Left hindlimb (tissue), 1 donor: Measurements from ENCODE around the gene ILKAP.

Experiments used
- DNase-seq: peaks from one replicate; pipeline ENCODE4 v3.0.0-alpha.2; 2018

Gene ILKAP, protein sequence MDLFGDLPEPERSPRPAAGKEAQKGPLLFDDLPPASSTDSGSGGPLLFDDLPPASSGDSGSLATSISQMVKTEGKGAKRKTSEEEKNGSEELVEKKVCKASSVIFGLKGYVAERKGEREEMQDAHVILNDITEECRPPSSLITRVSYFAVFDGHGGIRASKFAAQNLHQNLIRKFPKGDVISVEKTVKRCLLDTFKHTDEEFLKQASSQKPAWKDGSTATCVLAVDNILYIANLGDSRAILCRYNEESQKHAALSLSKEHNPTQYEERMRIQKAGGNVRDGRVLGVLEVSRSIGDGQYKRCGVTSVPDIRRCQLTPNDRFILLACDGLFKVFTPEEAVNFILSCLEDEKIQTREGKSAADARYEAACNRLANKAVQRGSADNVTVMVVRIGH

DNA sequence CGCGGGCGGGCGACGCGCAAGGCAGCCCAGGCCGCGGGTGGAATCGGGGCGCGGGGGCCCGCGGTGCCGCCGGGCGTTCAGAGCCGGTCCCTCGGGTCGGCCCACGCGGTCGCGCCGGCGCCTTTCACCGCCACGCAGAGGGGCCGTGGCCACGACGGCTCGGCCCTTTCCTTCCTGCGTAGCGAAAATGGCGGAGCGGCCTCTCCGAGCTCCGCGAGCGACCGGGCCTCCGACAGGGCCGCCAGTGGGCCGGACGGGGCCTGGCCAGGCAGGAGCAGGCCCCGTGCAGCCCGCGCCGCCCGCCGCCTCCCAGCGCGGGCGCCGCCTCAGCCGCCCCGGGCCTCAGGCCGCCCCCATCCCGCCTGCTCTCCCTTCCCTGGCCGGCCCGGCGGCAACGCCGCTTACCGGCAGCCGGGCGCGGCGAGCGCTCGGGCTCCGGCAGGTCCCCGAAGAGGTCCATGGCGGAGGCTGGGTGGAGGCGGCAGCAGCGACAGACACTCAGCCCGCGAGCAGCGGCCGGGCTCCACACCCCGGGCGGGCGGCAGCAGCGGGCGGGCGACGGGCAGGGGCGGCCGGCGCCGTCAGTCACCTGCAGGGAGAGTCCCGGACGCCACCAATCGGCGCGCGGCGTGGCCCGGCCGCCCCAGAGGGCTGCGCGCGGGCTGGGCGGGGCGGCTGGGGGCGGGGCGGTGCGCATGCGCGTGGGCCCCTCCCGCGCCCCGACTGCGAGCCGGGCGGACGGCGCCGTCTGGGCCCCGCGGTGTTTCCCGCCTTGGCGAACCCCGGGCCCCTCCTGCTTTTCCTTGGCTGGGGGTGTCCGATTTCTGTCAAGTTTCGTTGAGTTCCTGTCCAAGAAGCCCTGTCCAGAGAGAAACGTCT is at the start of gene ILKAP:
Gene ILKAP, minus strand, starts transcription at position 602 of the 879 bp plus-strand sequence. Its CDS starts 142 bp downstream, at position 460.
- DNase-seq = peak; percentile 91

- DNase-seq = no peak
Observed at GRCh38 chr2:238252766-238253630, 49.5 kb upstream of the ILKAP start.

DNA sequence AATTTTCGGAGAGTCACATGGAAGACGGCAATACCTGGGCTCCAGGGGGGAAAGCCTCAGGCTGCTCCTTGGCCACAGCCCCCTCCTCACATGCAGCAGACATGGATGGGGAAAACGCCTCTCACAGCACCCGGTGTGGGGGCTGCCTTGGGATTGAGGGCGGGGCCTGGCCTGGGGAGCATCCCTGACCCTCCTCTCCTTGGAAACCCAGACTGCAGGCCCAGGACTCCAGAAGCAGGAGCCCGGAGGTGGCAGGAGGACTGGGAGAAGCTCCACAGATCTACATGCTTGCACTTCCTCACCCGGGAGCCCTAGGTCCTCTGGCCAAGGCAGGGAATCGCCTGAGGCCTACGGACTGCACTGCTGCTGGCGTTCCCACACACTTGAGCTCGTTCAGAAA is 48.5 kb upstream of the ILKAP start:
- no peak for DNase-seq

- DNase-seq = no peak
Observed at GRCh38 chr2:238251331-238251730, 47.8 kb upstream of the ILKAP start.

DNA sequence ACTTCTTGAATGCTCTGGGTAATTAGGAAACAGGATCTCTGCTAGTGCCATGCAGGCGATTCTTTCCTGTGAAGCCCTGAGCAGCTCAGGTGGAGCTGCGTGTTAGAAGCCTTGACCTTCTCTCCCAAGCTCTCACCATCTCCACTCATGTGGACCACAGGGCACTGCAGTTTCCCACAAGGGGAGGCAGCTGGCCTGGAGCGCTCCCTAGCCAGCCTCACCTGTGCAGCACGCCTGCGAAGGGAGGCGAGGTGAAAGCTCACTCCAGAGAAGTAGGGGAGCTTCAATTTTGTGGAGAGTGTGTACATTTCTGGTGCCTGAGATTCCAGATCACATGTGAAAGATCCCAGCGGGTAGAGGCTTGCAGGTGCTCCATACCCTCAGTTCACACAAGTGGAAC is 47.4 kb upstream of the ILKAP start:
- no peak for DNase-seq

DNA sequence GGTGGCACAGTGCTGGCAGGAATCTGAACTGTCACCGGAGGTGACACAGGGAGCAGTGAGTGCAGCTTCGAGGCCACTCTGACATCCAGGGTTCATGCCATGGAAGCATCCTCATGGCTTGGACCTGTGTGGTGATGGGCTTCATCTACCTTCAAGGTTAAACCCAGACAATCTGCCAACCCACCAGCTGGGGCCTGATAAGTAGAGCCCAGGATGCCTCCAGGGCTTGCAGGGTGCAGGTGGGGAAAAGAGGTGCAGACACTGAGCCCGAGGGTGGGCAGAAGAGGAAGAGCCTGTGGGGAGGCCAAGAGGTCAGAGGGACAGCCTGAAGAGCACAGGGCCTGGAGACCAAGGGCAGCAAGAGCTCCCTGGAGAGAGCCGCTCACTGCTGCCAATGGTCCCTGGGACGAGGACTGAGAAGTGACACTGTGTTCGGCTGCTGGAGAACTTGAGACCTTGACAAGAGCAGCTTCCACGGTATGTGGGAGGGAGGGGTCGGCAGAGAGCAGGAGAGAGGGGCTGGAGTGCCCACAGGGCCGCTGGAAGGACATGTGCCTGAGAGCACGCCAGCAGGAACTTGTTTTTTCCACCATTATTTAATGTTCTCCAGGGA is 44.5 kb upstream of the ILKAP start:
- no peak for DNase-seq

DNA sequence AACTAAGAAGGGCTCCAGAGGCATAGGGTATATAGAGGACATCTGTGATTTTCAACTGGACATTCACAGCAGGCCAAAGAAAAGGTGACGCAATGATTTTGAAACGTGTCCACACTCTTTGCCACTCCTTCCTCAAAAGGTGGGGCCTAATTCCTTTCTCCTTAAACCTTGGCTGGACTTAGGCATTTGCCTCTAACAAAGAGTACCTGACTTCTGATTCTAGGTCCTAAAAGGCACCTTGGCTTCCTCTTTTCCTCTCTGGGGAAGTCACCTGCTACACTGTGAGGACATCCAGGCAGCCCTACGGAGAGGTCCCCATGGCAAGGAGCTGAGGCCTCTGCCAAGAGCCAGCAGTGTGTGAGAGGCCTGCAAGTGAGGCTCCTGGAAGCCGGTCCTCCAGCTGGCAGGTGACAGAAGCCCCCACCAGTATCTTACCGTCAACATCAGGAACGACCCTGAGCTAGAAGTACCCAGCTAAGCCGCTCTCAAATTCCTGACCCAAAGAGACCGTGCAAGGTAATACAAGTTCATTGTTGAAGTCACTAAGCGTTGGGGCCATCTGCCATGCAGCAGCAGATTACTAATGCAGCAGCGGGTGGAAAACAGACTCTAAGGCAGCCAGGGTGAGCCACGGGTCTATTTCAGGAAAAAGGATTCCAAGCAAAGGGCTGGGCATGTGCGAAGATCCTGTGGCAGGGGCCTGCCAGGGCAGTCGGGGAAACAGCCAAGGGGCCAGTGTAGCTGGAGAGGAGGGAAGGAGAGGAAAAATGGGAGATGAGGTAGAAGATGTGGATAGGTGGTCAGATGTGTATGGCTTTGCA is 43.7 kb upstream of the ILKAP start:
- DNase-seq = no peak

- no peak for DNase-seq
Observed at GRCh38 chr2:238244151-238244550, 40.7 kb upstream of the ILKAP start.

GRCh38 chr2:238243496-238244076 is 40.1 kb upstream of the ILKAP start:
- DNase-seq = no peak

GRCh38 chr2:238242731-238243495 is 39.4 kb upstream of the ILKAP start:
- no peak for DNase-seq

GRCh38 chr2:238241970-238242369 is 38.5 kb upstream of the ILKAP start:
- DNase-seq = no peak

- peak; percentile 83 for DNase-seq
Observed at GRCh38 chr2:238240757-238241711, 37.5 kb upstream of the ILKAP start.

DNA sequence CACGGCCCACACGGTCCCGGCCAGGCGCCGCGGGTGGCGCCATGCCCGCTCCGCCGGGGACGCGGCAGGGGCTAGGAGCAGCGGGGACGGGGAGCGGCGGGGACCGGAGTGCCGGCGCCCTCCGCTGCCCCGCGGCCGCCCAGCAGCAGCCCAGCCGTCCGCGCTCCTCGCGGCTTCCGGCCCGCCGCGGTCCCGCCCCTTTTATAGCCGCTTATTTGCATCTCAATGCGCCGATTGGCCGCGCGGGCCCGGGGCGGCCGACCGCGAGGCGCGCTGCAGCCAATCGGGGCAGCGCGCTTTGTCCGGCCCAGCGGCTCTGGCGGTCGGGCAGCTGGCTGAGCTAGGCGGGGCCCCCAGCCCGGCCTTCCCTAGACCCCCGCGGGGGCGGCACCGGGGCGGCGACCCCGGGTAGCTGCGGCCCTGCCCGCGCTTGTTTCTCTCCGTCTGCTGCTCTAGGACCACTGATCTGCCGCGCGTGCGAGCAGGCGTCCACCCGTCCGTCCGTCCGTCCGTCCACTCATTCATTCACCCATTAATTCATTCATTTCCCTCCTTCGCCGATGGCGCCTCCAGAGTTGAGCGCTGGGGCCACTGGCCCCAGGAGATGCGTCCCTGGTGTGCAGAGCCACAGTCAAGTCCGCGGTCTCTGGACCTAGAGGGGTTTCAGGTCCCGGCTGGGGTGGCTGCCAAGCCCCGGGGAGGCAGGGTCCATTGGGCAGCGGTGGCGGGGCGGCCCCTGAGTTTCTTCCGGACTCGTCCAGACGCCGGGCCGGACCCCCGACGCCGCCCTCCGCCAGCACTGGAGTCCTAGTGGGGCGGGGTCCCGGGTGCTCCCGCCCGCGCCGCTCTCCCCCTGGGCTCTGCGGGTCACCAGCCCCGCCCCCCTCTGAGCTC is 36.6 kb upstream of the ILKAP start, which contains the start of gene HES6:
Gene HES6, minus strand, starts transcription at position 176 of the 894 bp plus-strand sequence. Its CDS starts 133 bp downstream, at position 43.
- DNase-seq = peak; percentile 89

- no peak for DNase-seq
Observed at GRCh38 chr2:238239543-238239862, 36.0 kb upstream of the ILKAP start.

DNA sequence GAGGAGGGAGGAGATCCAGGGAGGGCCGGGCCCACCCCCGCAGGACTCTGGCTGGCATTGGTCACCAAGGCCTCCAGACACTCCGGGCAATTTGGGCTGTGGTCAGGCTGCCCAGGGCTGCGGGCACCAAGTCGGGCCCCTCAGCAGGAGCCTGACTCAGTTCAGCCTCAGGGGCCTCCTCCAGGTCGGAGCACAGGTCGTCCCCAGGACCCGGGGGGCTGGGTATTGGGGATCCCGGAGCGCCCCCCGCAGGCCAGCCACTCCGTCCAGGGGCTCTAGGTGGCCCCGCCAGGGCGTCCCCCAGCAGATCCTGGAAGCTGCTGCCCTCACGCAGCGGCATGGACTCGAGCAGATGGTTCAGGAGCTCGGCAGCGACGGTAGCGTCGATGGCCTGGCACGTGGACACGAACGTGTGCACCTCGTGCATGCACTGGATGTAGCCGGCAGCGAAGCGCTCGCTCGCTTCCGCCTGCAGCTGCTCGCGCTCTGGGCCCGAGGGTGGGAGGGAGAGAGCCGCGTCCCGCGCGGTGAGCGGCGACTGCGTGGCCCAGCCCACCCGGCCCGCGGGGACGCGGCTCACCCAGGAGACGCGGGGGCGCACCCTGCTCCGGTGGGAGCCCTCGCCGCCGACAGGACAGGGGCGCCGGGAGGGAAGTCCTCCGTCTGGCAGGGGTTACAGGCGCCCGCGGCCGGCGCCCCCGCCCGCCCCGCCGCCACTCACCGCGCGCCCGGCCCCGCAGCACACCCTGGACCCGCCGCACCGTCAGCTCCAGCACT is 35.5 kb upstream of the ILKAP start:
- no peak for DNase-seq

- no peak for DNase-seq
Observed at GRCh38 chr2:238238311-238238765, 34.8 kb upstream of the ILKAP start.
